Psoas muscle (tissue), 8 donors: ENCODE results near the gene IFNA16. TPM values are rescaled to one million over a fixed set of nuclear protein-coding genes. Genes with fewer than 3 reads are reported as not detected.
"Not testable (repeated sequence)": the region's sequence is repeated elsewhere in the genome, so short reads cannot be mapped to it uniquely, and the experiment has no call there.

Experiments
- ATAC-seq, 4 donors: fragments of 200-7000 bp; cut with Tn5 transposase; one replicate each; pipeline ENCODE4 v1.9.1; 2020; ENCODE audit warnings: moderate library complexity in 3 of 4, mild to moderate bottlenecking in 2 of 4
- DNase-seq, 2 donors: peaks; one replicate each; pipeline ENCODE4 v3.0.0-alpha.2; 2020
- H3K27ac ChIP-seq: fragments of 200-600 bp; one replicate; pipeline ENCODE4 v1.8.0; 2022
- H3K27me3 ChIP-seq, 3 donors: fragments of 200-600 bp in 1 of 3; one replicate each; pipeline versions ENCODE4 v1.6.1 to v1.8.0; 2013 to 2022; ENCODE audit warnings: low read length in 2 of 3, mild to moderate bottlenecking in 2 of 3, moderate library complexity in 1 of 3; ENCODE audit not compliant: insufficient read depth in 3 of 3
- H3K36me3 ChIP-seq, 2 donors: fragments of 200-600 bp in 1 of 2; one replicate each; pipeline versions ENCODE4 v1.6.1 to v1.8.0; 2013 to 2022; ENCODE audit warnings: low read depth in 1 of 2, mild to moderate bottlenecking in 1 of 2, moderate library complexity in 1 of 2; ENCODE audit not compliant: insufficient read depth in 1 of 2
- H3K4me1 ChIP-seq: fragments of 200-600 bp; one replicate; pipeline ENCODE4 v1.8.0; 2022
- H3K4me3 ChIP-seq: fragments of 200-600 bp; one replicate; pipeline ENCODE4 v1.8.0; 2022; ENCODE audit warnings: mild to moderate bottlenecking
- H3K9me3 ChIP-seq: fragments of 200-600 bp; one replicate; pipeline ENCODE4 v1.8.0; 2022
- CTCF ChIP-seq: fragments of 200-600 bp; IDR thresholded peaks from one replicate; pipeline ENCODE4 v1.8.0; 2022; ENCODE audit warnings: antibody characterized with exemption
- WGBS, 3 donors: extraction: QIAGEN DNeasy Blood & Tissue Kit; methylation state at CpG; one replicate each; pipeline versions ENCODE4 v1.1.6 to v1.1.7; 2013; 5-methylcytosine and 5-hydroxymethylcytosine counted together
- intact Hi-C, 2 donors: fragments of 100-400 bp; cut with DNase I; formaldehyde crosslinking; loops; one replicate each; pipeline versions ENCODE4 v1.11.0 to v1.14.2; 2022
- long read RNA-seq, 2 donors: library from polyadenylated mRNA; unstranded; transcript quantifications; one replicate each; pipeline ENCODE4 v2.0.0, GENCODE V29; 2021
- polyA plus RNA-seq, 3 donors: library from polyadenylated mRNA; stranded (reverse); fragments of 200-250 nt; gene quantifications; one replicate each; pipeline ENCODE4 v1.2.3, GENCODE V29; 2013
- total RNA-seq, 4 donors: library from RNA; stranded (reverse); fragmentation: NEBNext Ultra II Directional in 2 of 4; extraction: Animal tissue kit (Norgen Biotek cat#: 25700) in 2 of 4; gene quantifications; one replicate each; pipeline versions ENCODE4 v1.2.1 to v1.2.4, GENCODE V29; 2021 to 2023
- donor health status: healthy with polysubstance abuse.
- donor health status: DM: no; HTN: no; CAD: no; lungs with moderate emphysema.
- donor health status: Bipolar disorder and iron deficiency.
- donor health status: healthy.
- donor health status: DM: yes; HTN: yes; CAD: no.
- donor health status: DM: no; HTN: no; CAD: no.
- donor health status: DM: no; HTN: no; CAD: no.
- donor health status: DM: yes; HTN: yes; CAD: no.

IFNA16 gene
- not detected for total RNA-seq
- not detected for polyA plus RNA-seq
- long read RNA-seq, donor 1: 0 reads
- long read RNA-seq, donor 2: 0 reads

GRCh38 chr9:21217211-21217610, at the start of gene IFNA16:
Gene IFNA16 (minus strand): TSS chr9:21217311. CDS start chr9:21217305, 6 bp downstream.
- DNase-seq, H3K9me3 ChIP-seq, H3K4me1 ChIP-seq, H3K27ac ChIP-seq, H3K36me3 ChIP-seq, ATAC-seq, H3K4me3 ChIP-seq, H3K27me3 ChIP-seq, intact Hi-C loops: not testable (repeated sequence)
- 78 to 92% (median 79%) methylated on average over 1 of the region's 1 CpG for WGBS, 3 donors

GRCh38 chr9:21265421-21266189, 48.5 kb upstream of the IFNA16 start:
- intact Hi-C loops: no loop called here
- ATAC-seq: no peak

GRCh38 chr9:21255538-21256212, 38.6 kb upstream of the IFNA16 start:
- Histone ChIP-seq H3K4me3 (no peak overlapping the region), H3K4me1 (no peaks in the 10 kb centered on the region), H3K36me3 (no peaks in the 10 kb centered on the region), H3K27me3 (no peaks in the 10 kb centered on the region), H3K9me3 (no peaks in the 10 kb centered on the region), H3K27ac (no peak overlapping the region)
- 75 to 79% (median 78%) methylated on average over 5 of the region's 5 CpGs for WGBS, 3 donors
- ATAC-seq: no peak
- intact Hi-C loops: no loop called here
- no peak for TF ChIP-seq CTCF
- no peak for DNase-seq

More at GRCh38 chr9:21265421-21266189, 48.5 kb upstream of the IFNA16 start:
- no peak overlapping the region for H3K4me3 ChIP-seq
- H3K9me3 ChIP-seq: no peaks in the 10 kb centered on the region
- 33 to 36% (median 36%) methylated on average over 1 of the region's 1 CpG for WGBS, 3 donors
- H3K4me1 ChIP-seq: no peaks in the 10 kb centered on the region
- no peak for DNase-seq
- H3K27ac ChIP-seq: no peak overlapping the region
- no peaks in the 10 kb centered on the region for H3K36me3 ChIP-seq
- peaks cover 0 to 3% (median 0%) of the 10 kb centered on the region in 3 donors for H3K27me3 ChIP-seq
- no peak for TF ChIP-seq CTCF

GRCh38 chr9:21252721-21253547, 35.8 kb upstream of the IFNA16 start:
- H3K4me1 ChIP-seq: no peaks in the 10 kb centered on the region
- peak in 1 of 4 donors; percentile 23 for ATAC-seq
- peak in 1 of 2 donors; percentile 59 for DNase-seq
- 0 to 1% (median 0%) methylated on average over 3 of the region's 3 CpGs for WGBS, 3 donors
- no peaks in the 10 kb centered on the region for H3K9me3 ChIP-seq
- H3K27ac ChIP-seq: no peak overlapping the region
- intact Hi-C loops: no loop called here
- H3K36me3 ChIP-seq: no peaks in the 10 kb centered on the region
- no peak overlapping the region for H3K4me3 ChIP-seq
- no peaks in the 10 kb centered on the region for H3K27me3 ChIP-seq
- TF ChIP-seq CTCF: peak; percentile 37
